Activated T-cell treated with anti-CD3 and anti-CD28 coated beads for 48 hours (primary cell): ENCODE results near the gene POGLUT2.

ENCODE experiments used
- DNase-seq: peaks from one replicate; pipeline ENCODE4 v3.0.0-alpha.2; 2020; ENCODE audit warnings: low read depth

Gene POGLUT2

GRCh38 chr13:102768909-102769308 is 29.9 kb downstream of the POGLUT2 start:
- DNase-seq = no peak

GRCh38 chr13:102763741-102764140 is 35.0 kb downstream of the POGLUT2 start:
- DNase-seq = no peak

- no peak for DNase-seq
Measured at GRCh38 chr13:102761071-102761470, 37.7 kb downstream of the POGLUT2 start.

- no peak for DNase-seq
Measured at GRCh38 chr13:102758842-102759241, 39.9 kb downstream of the POGLUT2 start.

- DNase-seq = no peak
Measured at GRCh38 chr13:102757006-102757405, 41.8 kb downstream of the POGLUT2 start.

GRCh38 chr13:102751886-102752285 is 46.9 kb downstream of the POGLUT2 start:
- no peak for DNase-seq

GRCh38 chr13:102742506-102742905 is 56.3 kb downstream of the POGLUT2 start:
- DNase-seq = no peak

GRCh38 chr13:102742101-102742500 is 56.7 kb downstream of the POGLUT2 start:
- no peak for DNase-seq
